ENCODE measurements around the gene TRIP11. TPM values are rescaled to one million over a fixed set of nuclear protein-coding genes. Genes with fewer than 3 reads are reported as not detected.

Gene TRIP11
- total RNA-seq, 1 experiment from 2014 or later = 12.1 TPM

DNA sequence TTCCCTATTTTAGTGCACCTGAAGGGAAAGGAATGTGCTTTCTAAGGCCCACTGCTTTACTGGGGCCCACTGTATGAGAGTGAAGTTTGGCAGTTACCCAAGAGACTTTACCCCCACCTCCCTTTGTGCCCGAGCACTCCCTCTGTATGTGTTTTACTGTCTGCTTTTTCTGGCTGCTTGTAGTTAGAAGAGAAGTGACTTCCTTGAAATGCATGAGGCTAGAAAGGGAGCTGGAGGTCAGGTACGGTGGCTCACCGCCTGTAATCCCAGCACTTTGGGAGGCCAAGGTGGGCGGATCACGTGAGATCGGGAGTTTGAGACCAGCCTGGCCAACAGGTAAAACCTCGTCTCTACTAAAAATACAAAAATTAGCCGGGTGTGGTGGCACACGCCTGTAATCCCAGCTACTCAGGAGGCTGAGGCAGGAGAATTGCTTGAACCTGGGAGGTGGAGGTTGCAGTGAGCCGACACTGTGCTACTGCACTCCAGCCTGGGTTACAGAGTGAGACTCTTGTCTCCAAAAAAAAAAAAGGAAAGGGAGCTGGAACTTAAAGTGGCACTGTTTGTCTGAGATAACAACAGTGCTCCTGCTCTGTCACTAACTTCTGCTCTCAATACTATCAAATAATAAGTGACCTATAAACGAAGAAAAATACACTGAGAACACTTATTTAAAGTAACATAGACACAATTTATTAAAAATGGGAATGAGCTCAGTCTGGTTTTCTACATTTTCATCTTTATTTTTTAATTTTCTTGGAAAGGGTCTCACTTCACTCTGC lies 5.8 kb downstream of the TRIP11 start:
- DNase-seq = no peak
- Histone ChIP-seq H3K4me3 (ENCODE audit: insufficient read depth, low read depth, low read length) (no peak overlapping the region), H3K36me3 (replicated peaks; ENCODE audit: control insufficient read depth, insufficient read depth, low read length) (no peaks in the 10 kb centered on the region; the same call in 1 of the 2 replicates), H3K27me3 (ENCODE audit: control insufficient read depth, insufficient read depth, low read length) (no peaks in the 10 kb centered on the region)

DNA sequence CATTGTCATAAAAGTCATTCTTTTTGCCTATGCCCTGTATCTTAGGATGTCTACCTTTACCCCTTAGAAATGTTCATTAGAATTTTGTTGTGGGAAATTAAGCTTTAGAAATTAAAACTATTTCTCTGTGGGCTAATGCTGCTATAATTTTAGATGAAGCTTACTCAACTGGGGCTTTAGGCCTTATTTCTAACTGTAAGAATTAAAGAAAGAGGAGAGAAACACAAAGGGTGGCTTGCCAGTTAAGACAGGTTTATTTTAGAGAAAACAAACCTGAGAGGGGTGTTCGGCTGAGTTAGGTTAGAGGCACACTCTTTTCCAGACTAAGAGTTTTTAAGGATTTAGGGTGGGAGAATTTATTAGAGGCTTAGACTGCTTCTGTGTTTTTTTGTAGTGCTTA lies 6.4 kb downstream of the TRIP11 start:
- Histone ChIP-seq H3K36me3 (replicated peaks; ENCODE audit: control insufficient read depth, insufficient read depth, low read length) (no peaks in the 10 kb centered on the region; the same call in 1 of the 2 replicates), H3K4me3 (ENCODE audit: insufficient read depth, low read depth, low read length) (no peak overlapping the region), H3K27me3 (ENCODE audit: control insufficient read depth, insufficient read depth, low read length) (no peaks in the 10 kb centered on the region)
- DNase-seq = no peak

DNA sequence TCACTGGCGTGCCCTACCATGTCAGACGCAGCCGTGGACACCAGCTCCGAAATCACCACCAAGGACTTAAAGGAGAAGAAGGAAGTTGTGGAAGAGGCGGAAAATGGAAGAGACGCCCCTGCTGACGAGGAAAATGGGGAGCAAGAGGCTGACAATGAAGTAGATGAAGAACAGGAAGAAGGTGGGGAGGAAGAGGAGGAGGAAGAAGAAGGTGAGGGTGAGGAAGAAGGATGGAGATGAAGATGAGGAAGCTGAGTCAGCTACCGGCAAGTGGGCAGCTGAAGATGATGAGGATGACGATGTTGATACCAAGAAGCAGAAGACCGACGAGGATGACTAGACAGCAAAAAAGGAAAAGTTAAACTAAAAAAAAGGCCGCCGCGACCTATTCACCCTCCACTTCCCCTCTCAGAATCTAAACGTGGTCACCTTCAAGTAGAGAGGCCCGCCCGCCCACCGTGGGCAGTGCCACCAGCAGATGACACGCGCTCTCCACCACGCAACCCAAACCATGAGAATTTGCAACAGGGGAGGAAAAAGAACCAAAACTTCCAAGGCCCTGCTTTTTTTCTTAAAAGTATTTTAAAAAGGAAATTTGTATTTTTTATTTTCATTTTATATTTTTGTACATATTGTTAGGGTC lies 13.2 kb downstream of the TRIP11 start:
- no peaks in the 10 kb centered on the region; the same call in 1 of the 2 replicates for H3K36me3 ChIP-seq (replicated peaks; ENCODE audit: control insufficient read depth, insufficient read depth, low read length)
- no peak overlapping the region for H3K4me3 ChIP-seq (ENCODE audit: insufficient read depth, low read depth, low read length)
- no peak for DNase-seq
- H3K27me3 ChIP-seq (ENCODE audit: control insufficient read depth, insufficient read depth, low read length) = no peaks in the 10 kb centered on the region

DNA sequence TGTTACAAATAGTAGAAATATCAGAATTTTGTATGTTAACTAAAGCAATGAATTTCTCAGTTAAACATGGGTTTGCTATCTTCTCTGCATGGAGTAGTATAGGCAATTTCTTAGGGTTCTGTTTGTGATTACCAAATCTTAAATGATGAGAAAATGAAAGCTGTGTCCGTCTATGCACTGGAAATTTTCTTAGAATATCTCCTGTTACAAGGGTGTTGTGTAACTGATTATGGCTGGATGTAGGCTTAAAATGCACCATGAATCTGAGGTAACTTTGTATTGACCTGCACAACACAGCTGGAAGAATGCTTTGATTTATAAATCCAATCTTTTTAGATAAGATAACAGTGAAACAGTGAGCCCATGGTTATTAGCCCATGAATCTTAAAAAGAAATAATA lies 17.8 kb downstream of the TRIP11 start:
- H3K36me3 ChIP-seq (replicated peaks; ENCODE audit: control insufficient read depth, insufficient read depth, low read length) = peaks cover 4% of the 10 kb centered on the region
- no peak overlapping the region for H3K4me3 ChIP-seq (ENCODE audit: insufficient read depth, low read depth, low read length)
- no peak for DNase-seq
- H3K27me3 ChIP-seq (ENCODE audit: control insufficient read depth, insufficient read depth, low read length) = no peaks in the 10 kb centered on the region

DNA sequence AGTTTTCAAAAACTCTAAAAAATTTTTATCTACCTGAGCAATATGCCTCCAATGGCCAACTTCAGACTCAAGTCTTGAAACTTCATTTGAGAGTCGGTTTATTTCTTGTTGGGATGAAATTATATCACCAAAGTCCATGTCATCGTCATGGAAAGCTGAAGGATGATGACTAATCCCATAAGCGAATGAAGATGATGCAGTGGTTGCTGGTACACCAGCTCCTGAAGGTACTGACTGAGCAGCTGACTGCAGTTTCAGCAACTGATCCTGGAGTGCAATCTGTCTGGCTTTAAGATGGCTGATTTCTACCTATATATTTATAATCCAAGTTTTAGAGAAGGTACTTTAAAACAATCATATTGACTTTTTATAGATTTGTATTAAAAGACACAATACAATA lies 18.3 kb downstream of the TRIP11 start:
- peaks cover 4% of the 10 kb centered on the region for H3K36me3 ChIP-seq (replicated peaks; ENCODE audit: control insufficient read depth, insufficient read depth, low read length)

DNA sequence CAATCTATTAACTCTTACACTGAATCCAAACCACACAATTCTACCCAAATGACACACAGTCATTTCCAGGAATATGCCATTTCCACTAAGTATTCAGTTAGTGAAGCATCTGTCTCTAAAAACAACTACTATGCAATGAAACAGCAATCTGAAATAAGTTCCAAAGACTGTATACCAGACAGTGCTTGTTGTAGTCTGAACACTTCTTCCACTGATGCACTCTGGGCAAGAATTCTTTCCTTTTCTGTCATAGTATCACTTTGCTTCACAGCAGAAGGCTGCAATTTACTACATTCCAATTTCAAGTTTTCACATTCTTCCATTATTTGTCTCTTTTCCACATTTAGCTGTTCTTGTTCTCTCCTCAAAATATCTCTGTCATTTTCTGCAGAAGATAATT lies 25.8 kb downstream of the TRIP11 start:
- Histone ChIP-seq H3K27me3 (ENCODE audit: control insufficient read depth, insufficient read depth, low read length) (no peaks in the 10 kb centered on the region), H3K4me3 (ENCODE audit: insufficient read depth, low read depth, low read length) (no peak overlapping the region), H3K36me3 (replicated peaks; ENCODE audit: control insufficient read depth, insufficient read depth, low read length) (peaks cover 6% of the 10 kb centered on the region)
- DNase-seq = no peak

More for the DNA sequence above, 18.3 kb downstream of the TRIP11 start:
- no peak for DNase-seq
- Histone ChIP-seq H3K27me3 (ENCODE audit: control insufficient read depth, insufficient read depth, low read length) (no peaks in the 10 kb centered on the region), H3K4me3 (ENCODE audit: insufficient read depth, low read depth, low read length) (no peak overlapping the region)

DNA sequence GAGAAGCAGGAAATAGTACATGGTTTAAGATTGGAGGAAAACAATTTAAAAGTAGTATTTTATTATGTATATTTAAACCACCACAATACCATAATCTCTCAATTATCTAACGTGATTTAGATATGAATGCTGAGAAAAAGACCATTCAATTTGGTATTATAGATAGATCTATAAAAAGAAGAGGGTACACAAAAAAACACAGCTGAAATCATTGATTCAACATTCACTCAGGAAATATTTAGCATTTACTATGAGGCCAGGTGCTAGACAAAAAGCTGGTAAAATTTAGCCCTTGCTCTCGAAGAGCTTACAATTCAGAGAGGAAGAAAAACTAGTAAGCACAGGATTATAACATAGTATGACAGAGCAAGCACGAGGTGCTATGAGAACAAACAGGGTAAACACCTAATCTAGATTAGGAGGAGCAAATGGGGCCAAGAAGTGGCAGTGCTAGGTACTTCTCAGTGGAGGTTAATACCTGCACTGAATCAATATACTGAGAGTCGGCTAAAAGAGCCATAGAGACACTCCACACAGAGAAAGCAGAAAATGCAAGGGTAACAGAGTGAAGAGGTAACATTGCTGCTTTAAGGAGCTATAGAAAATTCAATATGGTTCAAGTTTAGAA lies 27.6 kb downstream of the TRIP11 start:
- Histone ChIP-seq H3K27me3 (ENCODE audit: control insufficient read depth, insufficient read depth, low read length) (no peaks in the 10 kb centered on the region), H3K36me3 (replicated peaks; ENCODE audit: control insufficient read depth, insufficient read depth, low read length) (peaks cover 8% of the 10 kb centered on the region), H3K4me3 (ENCODE audit: insufficient read depth, low read depth, low read length) (no peak overlapping the region)
- DNase-seq = no peak

DNA sequence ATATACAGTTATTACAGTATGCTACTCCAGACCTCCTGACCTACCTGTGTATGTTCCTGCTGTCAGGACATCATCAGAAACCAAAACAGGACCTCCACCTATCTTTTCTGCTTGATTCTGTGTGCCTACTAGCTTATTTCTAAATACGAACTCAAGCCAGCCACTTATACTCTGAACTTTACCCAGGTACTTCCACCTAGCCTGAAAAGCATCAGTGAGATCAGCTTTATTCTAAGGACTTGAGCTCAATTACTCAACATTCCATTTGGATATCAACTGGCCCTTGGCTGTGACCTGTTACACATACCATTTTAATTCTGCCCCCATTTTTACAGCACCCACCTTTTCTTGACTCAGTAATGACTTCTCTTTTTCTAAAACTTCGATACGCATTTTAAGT lies 29.2 kb downstream of the TRIP11 start:
- Histone ChIP-seq H3K4me3 (ENCODE audit: insufficient read depth, low read depth, low read length) (no peak overlapping the region), H3K27me3 (ENCODE audit: control insufficient read depth, insufficient read depth, low read length) (no peaks in the 10 kb centered on the region), H3K36me3 (replicated peaks; ENCODE audit: control insufficient read depth, insufficient read depth, low read length) (peaks cover 7% of the 10 kb centered on the region)
- no peak for DNase-seq

DNA sequence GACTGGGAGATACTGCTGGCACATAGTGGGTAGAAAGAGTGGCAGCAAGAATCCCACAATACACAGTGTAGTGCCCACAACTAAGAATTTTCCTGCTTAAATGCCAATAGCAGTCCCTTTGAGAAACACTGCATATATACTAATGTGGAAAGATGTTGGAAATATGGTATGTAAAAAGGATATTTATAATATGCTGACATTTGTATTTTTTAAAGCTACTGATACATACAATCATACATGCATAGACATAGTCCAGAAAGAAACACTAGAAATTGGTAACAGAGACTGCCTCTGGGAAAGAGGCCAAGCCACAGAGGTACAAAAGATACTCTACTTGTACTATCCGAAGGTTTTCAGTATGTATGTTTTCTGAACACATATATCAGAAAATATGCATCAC lies 30.3 kb downstream of the TRIP11 start:
- H3K4me3 ChIP-seq (ENCODE audit: insufficient read depth, low read depth, low read length) = no peak overlapping the region
- no peak for DNase-seq
- H3K27me3 ChIP-seq (ENCODE audit: control insufficient read depth, insufficient read depth, low read length) = no peaks in the 10 kb centered on the region
- peaks cover 7% of the 10 kb centered on the region for H3K36me3 ChIP-seq (replicated peaks; ENCODE audit: control insufficient read depth, insufficient read depth, low read length)

DNA sequence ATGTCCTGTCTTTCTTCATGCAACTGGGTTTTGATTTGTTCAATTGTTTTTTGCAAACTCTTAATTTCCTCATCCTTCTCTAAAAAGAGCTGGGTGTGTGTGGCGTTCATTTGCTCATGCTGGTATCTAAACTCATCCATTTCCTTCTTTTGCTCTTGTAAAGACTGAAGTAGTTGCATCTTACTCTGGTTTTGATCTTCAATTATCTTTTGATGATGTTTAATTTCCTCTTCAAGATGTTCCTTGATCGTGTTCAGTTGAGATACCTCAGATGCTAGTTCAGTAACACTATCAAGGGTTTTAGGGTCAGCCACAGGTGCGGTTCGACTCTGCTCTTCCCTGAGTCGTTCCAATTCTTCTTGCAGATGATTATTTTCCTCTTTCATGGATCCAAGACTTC lies 34.8 kb downstream of the TRIP11 start:
- H3K4me3 ChIP-seq (ENCODE audit: insufficient read depth, low read depth, low read length) = no peak overlapping the region
- H3K36me3 ChIP-seq (replicated peaks; ENCODE audit: control insufficient read depth, insufficient read depth, low read length) = peaks cover 3% of the 10 kb centered on the region
- H3K27me3 ChIP-seq (ENCODE audit: control insufficient read depth, insufficient read depth, low read length) = no peaks in the 10 kb centered on the region
- no peak for DNase-seq

DNA sequence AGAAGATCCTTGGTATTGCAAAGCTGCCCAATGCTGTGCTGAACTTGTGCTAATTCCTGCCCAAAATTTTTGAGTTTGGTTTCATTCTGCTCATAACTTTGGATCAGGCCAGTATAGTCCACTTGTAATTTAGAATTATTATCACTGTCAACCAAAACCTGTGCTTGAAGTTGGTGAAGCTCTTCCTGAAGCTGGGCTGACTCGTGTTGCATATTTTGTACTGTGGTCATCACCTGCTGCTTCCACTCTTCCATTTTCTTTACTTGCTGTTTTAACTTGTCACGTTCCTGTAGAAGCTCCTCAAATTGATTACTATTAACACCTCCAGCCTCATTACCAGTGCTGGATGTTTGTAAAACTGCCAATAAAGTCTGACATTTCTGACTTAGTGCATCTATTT lies 35.8 kb downstream of the TRIP11 start:
- DNase-seq = no peak
- no peak overlapping the region for H3K4me3 ChIP-seq (ENCODE audit: insufficient read depth, low read depth, low read length)
- no peaks in the 10 kb centered on the region for H3K27me3 ChIP-seq (ENCODE audit: control insufficient read depth, insufficient read depth, low read length)
- H3K36me3 ChIP-seq (replicated peaks; ENCODE audit: control insufficient read depth, insufficient read depth, low read length) = peaks cover 3% of the 10 kb centered on the region; the same call in 1 of the 2 replicates

DNA sequence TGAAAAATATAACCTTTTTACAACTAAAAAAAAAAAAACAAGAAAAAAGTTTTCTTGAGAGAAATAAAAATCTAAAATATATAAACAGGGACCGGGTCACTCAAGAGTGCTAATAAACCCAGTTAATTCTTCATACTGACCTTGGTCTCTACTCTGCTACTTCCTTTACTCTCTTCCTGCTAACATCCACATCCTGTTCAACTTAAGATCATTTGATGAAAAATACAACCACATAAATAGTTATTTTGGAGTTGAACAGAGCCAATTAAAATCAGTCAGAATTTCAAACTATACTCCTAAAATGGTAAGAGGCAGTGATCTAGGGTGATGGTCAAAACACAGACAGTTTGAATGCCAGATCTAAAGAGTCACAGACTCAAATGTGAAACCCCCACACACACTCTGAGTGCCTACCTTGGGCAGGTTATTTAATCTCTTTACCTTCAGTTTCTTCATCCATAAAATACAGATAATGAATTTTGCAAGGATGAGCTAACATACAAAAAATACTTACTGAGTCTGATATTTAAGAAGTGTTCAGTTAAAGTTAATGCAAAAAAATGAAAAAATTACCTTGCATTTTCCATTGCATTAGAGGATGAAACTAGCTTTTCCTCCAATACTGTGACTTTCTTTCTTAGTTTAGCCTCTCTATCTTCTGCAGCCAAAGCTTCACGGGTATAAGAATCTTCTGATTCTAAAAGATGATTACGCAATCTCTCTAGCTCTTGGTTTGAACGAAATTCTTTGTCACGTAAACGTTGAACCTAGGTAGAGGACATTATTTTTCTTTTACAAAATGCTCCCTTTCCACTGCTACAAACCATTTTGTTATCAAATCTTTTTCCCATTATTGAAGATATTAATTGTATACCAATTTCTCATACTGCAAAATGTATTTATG lies 40.9 kb downstream of the TRIP11 start:
- H3K4me3 ChIP-seq (ENCODE audit: insufficient read depth, low read depth, low read length) = no peak overlapping the region
- peaks cover under 1% of the 10 kb centered on the region; the same call in 1 of the 2 replicates for H3K36me3 ChIP-seq (replicated peaks; ENCODE audit: control insufficient read depth, insufficient read depth, low read length)
- H3K27me3 ChIP-seq (ENCODE audit: control insufficient read depth, insufficient read depth, low read length) = no peaks in the 10 kb centered on the region
- DNase-seq = no peak

DNA sequence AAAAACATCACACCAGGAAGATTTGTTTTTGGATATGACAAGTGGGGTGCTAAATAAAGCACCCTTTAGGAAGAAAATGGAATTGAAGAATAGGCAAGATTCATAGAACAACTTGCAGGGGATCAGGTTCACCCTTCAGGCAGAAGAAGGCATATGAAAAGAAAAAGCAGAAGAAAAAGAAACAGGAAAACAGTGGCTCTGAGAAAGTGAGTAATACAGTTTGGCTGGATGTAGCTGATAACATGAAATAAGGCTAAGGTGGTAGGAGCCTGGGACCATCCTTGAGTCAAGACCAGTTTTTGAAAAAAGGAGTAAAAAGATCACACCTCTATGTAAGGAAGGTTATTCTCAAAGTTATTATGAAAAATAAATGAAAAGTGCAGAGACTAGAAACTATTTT lies 42.4 kb downstream of the TRIP11 start:
- H3K4me3 ChIP-seq (ENCODE audit: insufficient read depth, low read depth, low read length) = no peak overlapping the region
- peaks cover 3% of the 10 kb centered on the region for H3K36me3 ChIP-seq (replicated peaks; ENCODE audit: control insufficient read depth, insufficient read depth, low read length)
- DNase-seq = no peak
- no peaks in the 10 kb centered on the region for H3K27me3 ChIP-seq (ENCODE audit: control insufficient read depth, insufficient read depth, low read length)

DNA sequence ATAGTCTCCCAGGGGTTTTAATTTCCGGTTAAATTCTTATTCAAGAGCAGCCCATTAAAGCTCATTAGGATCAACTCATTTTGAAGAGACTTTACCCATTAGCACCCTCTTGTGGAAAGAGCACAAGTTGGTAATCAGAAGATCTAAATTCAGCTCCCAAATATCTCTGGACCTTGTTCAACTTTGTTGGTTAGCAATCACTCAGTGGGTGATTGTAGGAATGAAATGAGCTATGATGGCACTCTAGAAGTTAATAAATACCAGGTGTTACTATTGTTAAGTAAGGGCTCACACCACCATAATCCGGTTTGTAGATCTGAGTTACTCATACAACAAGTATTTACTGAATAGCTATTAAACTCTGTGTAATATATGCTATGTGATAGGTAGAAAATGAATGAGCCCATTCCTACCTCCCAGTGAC lies 42.9 kb downstream of the TRIP11 start:
- no peaks in the 10 kb centered on the region for H3K27me3 ChIP-seq (ENCODE audit: control insufficient read depth, insufficient read depth, low read length)
- no peak overlapping the region for H3K4me3 ChIP-seq (ENCODE audit: insufficient read depth, low read depth, low read length)
- peak; percentile 32 for DNase-seq
- H3K36me3 ChIP-seq (replicated peaks; ENCODE audit: control insufficient read depth, insufficient read depth, low read length) = peaks cover 3% of the 10 kb centered on the region
